Measurements from ENCODE around the gene NFATC1. TPM values are rescaled to one million over a fixed set of nuclear protein-coding genes. Genes with fewer than 3 reads are reported as not detected.

Gene NFATC1
- polyA plus RNA-seq, 1 of the 3 experiments (the other 2 are of a cell fraction) = 0.02 TPM

DNA sequence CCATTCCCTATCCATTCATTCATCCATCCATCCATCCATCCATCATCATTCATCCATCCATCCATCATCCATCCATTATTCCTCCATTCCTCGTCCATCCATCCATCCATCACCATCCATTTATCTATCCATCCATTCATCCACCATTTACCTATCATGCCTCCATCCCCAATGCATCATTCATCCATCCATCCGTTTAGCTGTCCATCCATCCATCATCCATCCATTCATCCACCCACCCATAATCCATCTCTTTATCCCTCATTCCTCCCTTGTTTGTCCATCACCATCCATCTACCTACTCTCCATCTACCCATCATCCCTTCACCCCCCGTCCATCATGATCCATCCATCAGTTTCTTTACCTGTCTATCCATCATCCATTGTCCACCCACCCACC lies 13.6 kb downstream of the NFATC1 start:
- no peaks in the 10 kb centered on the region for H3K79me2 ChIP-seq (ENCODE audit: insufficient read depth)
- no peaks in the 10 kb centered on the region for H4K20me1 ChIP-seq (ENCODE audit: insufficient read depth)
- peaks cover 85% of the 10 kb centered on the region for H3K27me3 ChIP-seq (ENCODE audit: insufficient read depth)
- no peak overlapping the region for H3K4me3 ChIP-seq (ENCODE audit: low read depth in 2 of 2, low read length in 1 of 2)
- TF ChIP-seq YY1 (IDR thresholded peaks at IDR 0.05; ENCODE audit: low read depth) (no peak), FOXJ3 (CRISPR knock-in tag; IDR thresholded peaks at IDR 0.05) (no peak)
- TF ChIP-seq, protein P1, sequence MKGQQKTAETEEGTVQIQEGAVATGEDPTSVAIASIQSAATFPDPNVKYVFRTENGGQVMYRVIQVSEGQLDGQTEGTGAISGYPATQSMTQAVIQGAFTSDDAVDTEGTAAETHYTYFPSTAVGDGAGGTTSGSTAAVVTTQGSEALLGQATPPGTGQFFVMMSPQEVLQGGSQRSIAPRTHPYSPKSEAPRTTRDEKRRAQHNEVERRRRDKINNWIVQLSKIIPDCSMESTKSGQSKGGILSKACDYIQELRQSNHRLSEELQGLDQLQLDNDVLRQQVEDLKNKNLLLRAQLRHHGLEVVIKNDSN (IDR thresholded peaks at IDR 0.05; ENCODE audit: borderline replicate concordance, low read depth) = no peak
- no peak overlapping the region for H2AFZ ChIP-seq (ENCODE audit: low read depth)
- no peaks in the 10 kb centered on the region for H3F3A ChIP-seq (replicated peaks; ENCODE audit: insufficient read depth)
- DNase-seq = no peak
- no peak overlapping the region for H3K9ac ChIP-seq
- no peaks in the 10 kb centered on the region for H3K36me3 ChIP-seq (replicated peaks in 1 of 2; ENCODE audit: control insufficient read depth in 1 of 2, insufficient read depth in 2 of 2, low read length in 1 of 2)
- H3K9me2 ChIP-seq = no peaks in the 10 kb centered on the region
- POLR2A ChIA-PET = no interaction called here
- H3K27ac ChIP-seq (ENCODE audit: low read depth in 2 of 2, low read length in 1 of 2) = no peak overlapping the region
- no peaks in the 10 kb centered on the region for H3K4me1 ChIP-seq (ENCODE audit: control insufficient read depth in 1 of 2, insufficient read depth in 2 of 2, low read depth in 1 of 2, low read length in 1 of 2)
- H3K4me2 ChIP-seq = no peak overlapping the region
- CTCF ChIA-PET = no interaction called here
- H3K9me3 ChIP-seq = no peaks in the 10 kb centered on the region
- WGBS (ENCODE audit: low lambda C conversion rate) = 16% methylated on average over 3 of the region's 3 CpGs

DNA sequence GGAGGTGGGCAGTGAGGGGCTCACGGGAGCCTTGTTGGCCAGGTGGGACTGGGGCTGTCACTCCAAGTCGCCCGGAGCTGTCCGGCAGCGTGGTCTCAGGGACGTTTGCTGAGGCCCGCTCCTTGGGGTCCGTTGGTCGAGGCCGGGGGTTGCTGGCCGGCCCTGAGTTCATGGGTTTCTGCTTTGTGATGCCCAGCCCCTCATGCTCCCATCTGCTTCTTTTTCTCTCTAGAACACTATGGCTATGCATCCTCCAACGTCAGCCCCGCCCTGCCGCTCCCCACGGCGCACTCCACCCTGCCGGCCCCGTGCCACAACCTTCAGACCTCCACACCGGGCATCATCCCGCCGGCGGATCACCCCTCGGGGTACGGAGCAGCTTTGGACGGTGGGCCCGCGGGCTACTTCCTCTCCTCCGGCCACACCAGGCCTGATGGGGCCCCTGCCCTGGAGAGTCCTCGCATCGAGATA lies 14.5 kb downstream of the NFATC1 start:
- no peak overlapping the region for H3K9ac ChIP-seq
- no peak overlapping the region for H3K4me2 ChIP-seq
- no peak overlapping the region for H3K4me3 ChIP-seq (ENCODE audit: low read depth in 2 of 2, low read length in 1 of 2)
- H3K9me2 ChIP-seq = no peaks in the 10 kb centered on the region
- H3K36me3 ChIP-seq (replicated peaks in 1 of 2; ENCODE audit: control insufficient read depth in 1 of 2, insufficient read depth in 2 of 2, low read length in 1 of 2) = no peaks in the 10 kb centered on the region
- H3K79me2 ChIP-seq (ENCODE audit: insufficient read depth) = no peaks in the 10 kb centered on the region
- 61% methylated on average over 20 of the region's 30 CpGs for WGBS (ENCODE audit: low lambda C conversion rate)
- ChIA-PET POLR2A (no interaction called here), CTCF (no interaction called here)
- H4K20me1 ChIP-seq (ENCODE audit: insufficient read depth) = no peaks in the 10 kb centered on the region
- DNase-seq = no peak
- peaks cover 84% of the 10 kb centered on the region for H3K27me3 ChIP-seq (ENCODE audit: insufficient read depth)
- H2AFZ ChIP-seq (ENCODE audit: low read depth) = no peak overlapping the region
- no peaks in the 10 kb centered on the region for H3K9me3 ChIP-seq
- TF ChIP-seq TAF1 (IDR thresholded peaks at IDR 0.05; ENCODE audit: borderline replicate concordance, low read depth, low read length) (no peak), RCOR1 (IDR thresholded peaks at IDR 0.05; ENCODE audit: low read length) (no peak), SIN3A (IDR thresholded peaks at IDR 0.05; ENCODE audit: borderline replicate concordance, low read depth, low read length) (no peak), MEF2A (IDR thresholded peaks at IDR 0.05; ENCODE audit: borderline replicate concordance, low read depth) (no peak), CHD2 (IDR thresholded peaks at IDR 0.05; ENCODE audit: low read length, partially characterized antibody) (no peak), POLR2AphosphoS5 (IDR thresholded peaks at IDR 0.05; ENCODE audit: low read depth, low read length) (no peak), GABPA (IDR thresholded peaks at IDR 0.05; ENCODE audit: low read depth) (no peak), MXI1 (IDR thresholded peaks at IDR 0.05; ENCODE audit: low read depth, low read length) (no peak), TEAD4 (IDR thresholded peaks at IDR 0.05; ENCODE audit: borderline replicate concordance, insufficient read depth) (no peak), RXRA (IDR thresholded peaks at IDR 0.05; ENCODE audit: borderline replicate concordance, low read depth) (no peak), EZH2phosphoT487 (IDR thresholded peaks at IDR 0.05; ENCODE audit: borderline replicate concordance, low read depth) (no peak), RFX5 (IDR thresholded peaks at IDR 0.05; ENCODE audit: low read length) (no peak), FOXM1 (IDR thresholded peaks at IDR 0.05; ENCODE audit: low read depth) (no peak), FOSL2 (IDR thresholded peaks at IDR 0.05; ENCODE audit: borderline replicate concordance, low read depth) (no peak), TCF12 (IDR thresholded peaks at IDR 0.05) (no peak), GATA2 (CRISPR knock-in tag; IDR thresholded peaks at IDR 0.05) (no peak)
- TF ChIP-seq, protein P1 (IDR thresholded peaks at IDR 0.05; ENCODE audit: borderline replicate concordance, low read depth) = no peak
- TF ChIP-seq, protein P2, sequence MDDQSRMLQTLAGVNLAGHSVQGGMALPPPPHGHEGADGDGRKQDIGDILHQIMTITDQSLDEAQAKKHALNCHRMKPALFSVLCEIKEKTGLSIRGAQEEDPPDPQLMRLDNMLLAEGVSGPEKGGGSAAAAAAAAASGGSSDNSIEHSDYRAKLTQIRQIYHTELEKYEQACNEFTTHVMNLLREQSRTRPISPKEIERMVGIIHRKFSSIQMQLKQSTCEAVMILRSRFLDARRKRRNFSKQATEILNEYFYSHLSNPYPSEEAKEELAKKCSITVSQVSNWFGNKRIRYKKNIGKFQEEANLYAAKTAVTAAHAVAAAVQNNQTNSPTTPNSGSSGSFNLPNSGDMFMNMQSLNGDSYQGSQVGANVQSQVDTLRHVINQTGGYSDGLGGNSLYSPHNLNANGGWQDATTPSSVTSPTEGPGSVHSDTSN (IDR thresholded peaks at IDR 0.05) = no peak
- TF ChIP-seq, protein P3, sequence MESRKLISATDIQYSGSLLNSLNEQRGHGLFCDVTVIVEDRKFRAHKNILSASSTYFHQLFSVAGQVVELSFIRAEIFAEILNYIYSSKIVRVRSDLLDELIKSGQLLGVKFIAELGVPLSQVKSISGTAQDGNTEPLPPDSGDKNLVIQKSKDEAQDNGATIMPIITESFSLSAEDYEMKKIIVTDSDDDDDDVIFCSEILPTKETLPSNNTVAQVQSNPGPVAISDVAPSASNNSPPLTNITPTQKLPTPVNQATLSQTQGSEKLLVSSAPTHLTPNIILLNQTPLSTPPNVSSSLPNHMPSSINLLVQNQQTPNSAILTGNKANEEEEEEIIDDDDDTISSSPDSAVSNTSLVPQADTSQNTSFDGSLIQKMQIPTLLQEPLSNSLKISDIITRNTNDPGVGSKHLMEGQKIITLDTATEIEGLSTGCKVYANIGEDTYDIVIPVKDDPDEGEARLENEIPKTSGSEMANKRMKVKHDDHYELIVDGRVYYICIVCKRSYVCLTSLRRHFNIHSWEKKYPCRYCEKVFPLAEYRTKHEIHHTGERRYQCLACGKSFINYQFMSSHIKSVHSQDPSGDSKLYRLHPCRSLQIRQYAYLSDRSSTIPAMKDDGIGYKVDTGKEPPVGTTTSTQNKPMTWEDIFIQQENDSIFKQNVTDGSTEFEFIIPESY (IDR thresholded peaks at IDR 0.05; ENCODE audit: borderline replicate concordance, low read depth) = no peak
- TF ChIP-seq, protein P4, sequence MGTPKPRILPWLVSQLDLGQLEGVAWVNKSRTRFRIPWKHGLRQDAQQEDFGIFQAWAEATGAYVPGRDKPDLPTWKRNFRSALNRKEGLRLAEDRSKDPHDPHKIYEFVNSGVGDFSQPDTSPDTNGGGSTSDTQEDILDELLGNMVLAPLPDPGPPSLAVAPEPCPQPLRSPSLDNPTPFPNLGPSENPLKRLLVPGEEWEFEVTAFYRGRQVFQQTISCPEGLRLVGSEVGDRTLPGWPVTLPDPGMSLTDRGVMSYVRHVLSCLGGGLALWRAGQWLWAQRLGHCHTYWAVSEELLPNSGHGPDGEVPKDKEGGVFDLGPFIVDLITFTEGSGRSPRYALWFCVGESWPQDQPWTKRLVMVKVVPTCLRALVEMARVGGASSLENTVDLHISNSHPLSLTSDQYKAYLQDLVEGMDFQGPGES (IDR thresholded peaks at IDR 0.05; ENCODE audit: low read depth, low read length) = no peak
- H3K27ac ChIP-seq (ENCODE audit: low read depth in 2 of 2, low read length in 1 of 2) = no peak overlapping the region
- no peaks in the 10 kb centered on the region for H3K4me1 ChIP-seq (ENCODE audit: control insufficient read depth in 1 of 2, insufficient read depth in 2 of 2, low read depth in 1 of 2, low read length in 1 of 2)
- no peaks in the 10 kb centered on the region for H3F3A ChIP-seq (replicated peaks; ENCODE audit: insufficient read depth)
